Parathyroid adenoma (tissue), 2 donors: ENCODE measurements around the gene NUP98.

ENCODE experiments used
- H2AFZ ChIP-seq: fragments of 300-600 bp; sonication (generic); one replicate; pipeline ENCODE4 v1.7.0; 2017; ENCODE audit warnings: antibody characterized with exemption, mild to moderate bottlenecking
- H3K27ac ChIP-seq: fragments of 300-600 bp; sonication (generic); one replicate; pipeline ENCODE4 v1.7.0; 2017
- H3K27me3 ChIP-seq: fragments of 300-600 bp; sonication (generic); one replicate; pipeline ENCODE4 v1.7.0; 2017; ENCODE audit warnings: low read length; ENCODE audit not compliant: control insufficient read depth, insufficient read depth
- H3K36me3 ChIP-seq: fragments of 300-600 bp; sonication (generic); one replicate; pipeline ENCODE4 v1.7.0; 2017; ENCODE audit warnings: low read length; ENCODE audit not compliant: control insufficient read depth, insufficient read depth
- H3K4me1 ChIP-seq: fragments of 300-600 bp; sonication (generic); one replicate; pipeline ENCODE4 v1.7.0; 2017; ENCODE audit warnings: control low read depth
- H3K4me2 ChIP-seq: fragments of 300-600 bp; sonication (generic); one replicate; pipeline ENCODE4 v1.7.0; 2017; ENCODE audit warnings: low read length
- H3K4me3 ChIP-seq: fragments of 300-600 bp; sonication (generic); one replicate; pipeline ENCODE4 v1.7.0; 2017; ENCODE audit warnings: low read depth, low read length
- H3K79me2 ChIP-seq: fragments of 300-600 bp; sonication (generic); one replicate; pipeline ENCODE4 v1.7.0; 2017; ENCODE audit warnings: control low read depth
- H3K9ac ChIP-seq: fragments of 300-600 bp; sonication (generic); one replicate; pipeline ENCODE4 v1.7.0; 2017; ENCODE audit warnings: mild to moderate bottlenecking
- H3K9me3 ChIP-seq: fragments of 300-600 bp; sonication (generic); one replicate; pipeline ENCODE4 v1.7.0; 2017; ENCODE audit warnings: low read length; ENCODE audit not compliant: control insufficient read depth
- TF ChIP-seq, protein P1 (sequence below): fragments of 300-600 bp; sonication (generic); IDR thresholded peaks from one replicate; pipeline ENCODE4 v1.7.0; 2017; ENCODE audit warnings: antibody characterized with exemption, mild to moderate bottlenecking
- donor health status: primary hyperparathyroidism.

Gene NUP98

DNA sequence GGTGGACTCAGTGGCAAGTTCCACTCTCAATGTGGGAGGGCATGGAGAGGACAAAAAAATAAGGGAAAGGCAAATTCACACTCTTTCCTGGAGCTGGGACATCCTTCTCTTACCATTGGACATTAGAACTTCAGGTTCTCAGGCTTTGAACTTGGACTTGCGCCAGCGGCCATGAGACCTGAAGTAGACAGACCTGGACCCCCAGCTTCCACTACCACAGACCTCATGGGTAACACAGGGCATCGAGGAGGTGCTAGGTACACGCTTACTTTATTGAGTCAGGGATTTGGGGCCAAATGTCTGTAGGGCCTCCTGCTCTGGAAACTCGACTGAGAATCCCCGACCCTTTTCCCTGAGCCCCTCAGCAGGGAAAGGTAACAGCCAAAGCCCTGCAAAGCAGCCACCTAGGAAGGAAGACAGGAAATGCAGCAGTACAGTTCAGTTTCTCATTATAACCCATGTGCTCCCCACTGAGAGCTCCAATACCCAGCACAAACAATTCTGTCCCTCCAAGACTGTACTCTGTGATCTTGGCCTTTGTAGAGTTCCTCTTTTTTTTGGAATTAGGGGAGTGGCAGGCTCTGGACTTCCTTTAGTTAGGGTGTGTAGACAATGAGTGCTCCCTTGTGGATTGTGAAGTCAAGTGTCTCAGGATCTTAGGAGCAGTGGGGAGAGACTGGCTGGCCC lies 131.9 kb downstream of the NUP98 start:
- Histone ChIP-seq H3K4me1 (no peaks in the 10 kb centered on the region), H3K36me3 (no peaks in the 10 kb centered on the region), H3K9me3 (no peaks in the 10 kb centered on the region), H2AFZ (no peak overlapping the region), H3K27me3 (no peaks in the 10 kb centered on the region), H3K9ac (no peak overlapping the region), H3K4me3 (no peak overlapping the region), H3K79me2 (no peaks in the 10 kb centered on the region), H3K4me2 (no peak overlapping the region), H3K27ac (no peak overlapping the region)
- TF ChIP-seq, protein P1, sequence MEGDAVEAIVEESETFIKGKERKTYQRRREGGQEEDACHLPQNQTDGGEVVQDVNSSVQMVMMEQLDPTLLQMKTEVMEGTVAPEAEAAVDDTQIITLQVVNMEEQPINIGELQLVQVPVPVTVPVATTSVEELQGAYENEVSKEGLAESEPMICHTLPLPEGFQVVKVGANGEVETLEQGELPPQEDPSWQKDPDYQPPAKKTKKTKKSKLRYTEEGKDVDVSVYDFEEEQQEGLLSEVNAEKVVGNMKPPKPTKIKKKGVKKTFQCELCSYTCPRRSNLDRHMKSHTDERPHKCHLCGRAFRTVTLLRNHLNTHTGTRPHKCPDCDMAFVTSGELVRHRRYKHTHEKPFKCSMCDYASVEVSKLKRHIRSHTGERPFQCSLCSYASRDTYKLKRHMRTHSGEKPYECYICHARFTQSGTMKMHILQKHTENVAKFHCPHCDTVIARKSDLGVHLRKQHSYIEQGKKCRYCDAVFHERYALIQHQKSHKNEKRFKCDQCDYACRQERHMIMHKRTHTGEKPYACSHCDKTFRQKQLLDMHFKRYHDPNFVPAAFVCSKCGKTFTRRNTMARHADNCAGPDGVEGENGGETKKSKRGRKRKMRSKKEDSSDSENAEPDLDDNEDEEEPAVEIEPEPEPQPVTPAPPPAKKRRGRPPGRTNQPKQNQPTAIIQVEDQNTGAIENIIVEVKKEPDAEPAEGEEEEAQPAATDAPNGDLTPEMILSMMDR, result no peak

DNA sequence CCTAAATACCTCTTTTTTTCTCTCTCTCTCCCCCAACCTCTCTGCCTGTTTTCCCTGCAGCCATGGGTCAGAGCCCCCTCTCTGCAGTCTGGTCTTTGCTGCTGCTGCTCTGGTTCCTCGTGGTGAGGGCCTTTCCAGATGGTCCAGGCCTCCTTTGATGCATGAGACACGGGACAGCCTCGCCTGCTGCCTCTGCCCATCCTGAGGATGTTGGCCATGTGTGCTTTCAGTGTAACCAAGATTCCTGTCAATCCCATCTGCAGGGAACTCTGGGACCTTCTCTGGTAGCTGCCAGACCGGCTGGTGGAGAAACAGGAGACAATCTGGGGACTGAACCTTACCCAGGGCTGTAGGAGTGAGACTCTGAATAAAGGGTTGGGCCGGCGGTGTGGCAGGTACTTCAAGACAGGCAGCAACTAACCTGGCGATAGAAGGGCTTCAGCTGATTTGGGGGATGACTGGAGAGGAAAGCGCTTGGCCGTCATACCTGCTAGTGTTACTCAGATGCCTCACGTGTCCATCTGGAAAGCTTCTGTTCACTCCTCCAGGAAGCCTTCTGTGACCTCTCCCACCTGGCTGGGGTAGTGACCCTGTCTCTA lies 133.2 kb downstream of the NUP98 start:
- Histone ChIP-seq H3K4me3 (no peak overlapping the region), H3K9me3 (no peaks in the 10 kb centered on the region), H3K79me2 (no peaks in the 10 kb centered on the region), H3K9ac (no peak overlapping the region), H3K27me3 (no peaks in the 10 kb centered on the region), H3K4me1 (no peaks in the 10 kb centered on the region), H3K27ac (no peak overlapping the region), H2AFZ (no peak overlapping the region), H3K36me3 (no peaks in the 10 kb centered on the region), H3K4me2 (no peak overlapping the region)
- TF ChIP-seq, protein P1, result no peak

DNA sequence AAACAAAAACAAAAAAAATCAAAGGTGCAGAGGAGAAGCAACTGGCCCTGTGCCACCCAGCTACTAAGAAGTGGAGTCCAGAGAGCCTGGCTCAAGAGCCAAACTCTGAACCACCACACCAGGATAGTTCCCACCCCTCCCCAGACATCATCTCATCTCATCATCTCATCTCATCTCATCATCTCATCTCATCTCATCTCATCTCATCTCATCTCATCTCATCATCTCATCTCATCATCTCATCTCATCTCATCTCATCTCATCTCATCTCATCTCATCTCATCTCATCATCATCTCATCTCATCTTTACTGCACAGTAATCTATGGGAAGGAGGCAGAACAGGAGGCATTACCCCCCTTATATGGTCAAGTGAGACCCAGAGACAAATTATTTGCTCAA lies 134.5 kb downstream of the NUP98 start:
- H3K27me3 ChIP-seq, result no peaks in the 10 kb centered on the region
- no peaks in the 10 kb centered on the region for H3K79me2 ChIP-seq
- TF ChIP-seq, protein P1, result no peak
- no peaks in the 10 kb centered on the region for H3K4me1 ChIP-seq
- no peak overlapping the region for H2AFZ ChIP-seq
- no peak overlapping the region for H3K9ac ChIP-seq
- H3K4me3 ChIP-seq, result no peak overlapping the region
- H3K4me2 ChIP-seq, result no peak overlapping the region
- no peak overlapping the region for H3K27ac ChIP-seq
- no peaks in the 10 kb centered on the region for H3K9me3 ChIP-seq
- H3K36me3 ChIP-seq, result no peaks in the 10 kb centered on the region

DNA sequence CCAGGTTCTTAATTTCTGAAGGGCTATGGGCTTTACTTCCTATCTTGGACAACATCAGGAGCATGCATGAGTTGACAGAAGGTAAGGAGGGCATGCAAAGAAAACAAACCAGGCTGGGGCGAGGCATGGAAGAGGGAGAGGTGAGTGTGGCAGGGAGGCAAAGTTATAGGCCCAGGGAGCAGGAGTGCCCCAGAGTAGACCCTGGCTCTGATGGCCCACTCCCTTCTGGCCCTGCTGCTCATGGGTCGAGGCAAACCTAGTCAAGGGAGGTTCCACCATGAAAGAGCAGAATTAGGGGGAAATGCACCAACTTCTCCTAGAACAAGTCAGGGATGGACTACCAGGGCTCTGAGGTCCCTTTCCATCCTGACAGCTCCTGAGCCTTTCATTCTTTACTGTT lies 136.4 kb downstream of the NUP98 start:
- Histone ChIP-seq H3K27me3 (no peaks in the 10 kb centered on the region), H3K27ac (no peak overlapping the region), H2AFZ (no peak overlapping the region), H3K4me3 (no peak overlapping the region), H3K36me3 (no peaks in the 10 kb centered on the region), H3K9ac (no peak overlapping the region), H3K4me1 (no peaks in the 10 kb centered on the region), H3K9me3 (no peaks in the 10 kb centered on the region), H3K79me2 (no peaks in the 10 kb centered on the region), H3K4me2 (no peak overlapping the region)
- TF ChIP-seq, protein P1, result no peak
